Esophagus mucosa (tissue), 1 donor: ENCODE results near the gene FAM184B. TPM values are rescaled to one million over a fixed set of nuclear protein-coding genes. Genes with fewer than 3 reads are reported as not detected.
"Not testable (repeated sequence)": the region's sequence is repeated elsewhere in the genome, so short reads cannot be mapped to it uniquely, and the experiment has no call there.

Source experiments
- ATAC-seq: fragments of 200-7000 bp; cut with Tn5 transposase; one replicate; pipeline ENCODE4 v1.9.1; 2020
- total RNA-seq: library from RNA; stranded (reverse); gene quantifications from one replicate; pipeline ENCODE4 v1.2.4, GENCODE V29; 2023
- donor health status: DM: yes; HTN: yes; CAD: no.

FAM184B gene
- total RNA-seq, 1 donor from 2014 or later = 0.16 TPM

DNA sequence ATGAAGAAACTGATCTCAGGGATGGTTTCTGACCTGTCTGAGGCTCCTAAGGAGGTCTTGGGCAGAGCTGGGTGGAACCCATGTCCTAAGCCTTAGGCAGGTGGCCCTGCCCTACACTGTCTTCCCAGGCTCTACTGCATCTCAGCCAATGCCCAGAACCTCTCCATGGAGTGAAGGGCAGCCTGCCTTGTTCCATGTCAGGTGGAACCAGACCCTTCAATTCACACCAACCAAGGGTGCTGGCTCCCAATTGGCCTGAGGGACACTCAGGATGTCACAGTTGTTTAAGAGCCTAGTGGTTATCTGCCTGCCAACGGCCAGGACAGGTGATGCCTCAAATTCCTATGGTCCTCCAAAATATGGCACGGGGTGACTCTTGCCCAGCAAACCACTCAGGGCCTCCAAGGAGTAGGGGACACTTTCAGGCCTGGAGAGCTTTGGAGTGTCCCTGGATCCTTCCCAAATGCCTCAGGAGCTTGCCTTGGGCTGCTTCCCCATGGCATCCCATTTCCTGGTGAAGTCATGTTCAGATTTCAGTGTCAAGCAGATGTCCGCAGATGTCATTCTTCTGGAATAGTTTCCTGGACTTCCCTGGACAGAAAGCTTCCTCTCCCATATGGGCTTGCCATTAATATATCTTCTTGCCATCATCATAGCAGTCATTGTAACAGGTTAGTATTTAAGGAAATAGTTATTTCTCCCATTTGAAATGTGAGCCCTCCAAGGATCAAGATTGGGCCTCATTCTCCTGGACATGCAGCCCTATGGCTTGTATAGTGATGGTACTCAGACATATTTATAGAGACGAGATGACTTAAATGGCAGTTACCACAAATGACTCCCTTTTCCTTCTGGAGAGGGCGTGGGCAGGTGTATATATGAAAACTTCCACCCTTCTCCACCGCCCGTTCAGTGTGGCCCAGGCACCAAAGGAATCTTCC, 99.9 kb downstream of the FAM184B start:
- ATAC-seq = no peak

DNA sequence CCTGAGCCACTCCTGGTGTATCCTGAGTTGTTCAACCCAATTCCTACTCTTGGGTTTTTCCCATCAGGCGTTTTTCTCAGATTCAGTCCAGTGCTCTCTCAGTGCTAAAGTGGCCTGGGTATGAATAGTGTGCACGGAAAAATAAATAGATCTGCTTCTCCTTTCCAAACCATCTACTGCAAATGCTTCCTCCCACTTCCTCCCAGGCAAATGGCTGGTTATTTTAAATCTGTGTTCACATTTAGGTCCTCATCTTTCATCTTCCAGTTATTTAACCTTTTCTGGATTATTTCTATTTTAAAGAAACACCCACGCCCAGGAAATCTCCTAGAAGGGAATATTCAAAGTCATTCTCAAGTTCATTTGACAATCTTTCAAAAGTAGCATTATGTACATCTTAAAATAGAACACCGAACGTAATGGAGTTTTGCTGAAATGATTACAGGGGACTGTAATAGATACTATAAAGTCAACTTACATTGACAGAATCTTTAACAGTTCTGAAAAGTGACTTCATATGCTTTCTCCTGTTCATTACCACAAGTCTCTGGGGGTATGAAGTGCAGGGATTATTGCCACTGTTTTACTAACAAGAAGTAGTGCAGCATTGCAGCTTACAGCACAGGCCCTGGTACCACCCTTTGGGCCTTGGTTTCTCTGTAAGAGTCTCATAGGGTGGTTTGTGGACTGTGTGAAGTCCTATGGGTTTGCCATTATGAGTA, 100.7 kb downstream of the FAM184B start:
- no peak for ATAC-seq

DNA sequence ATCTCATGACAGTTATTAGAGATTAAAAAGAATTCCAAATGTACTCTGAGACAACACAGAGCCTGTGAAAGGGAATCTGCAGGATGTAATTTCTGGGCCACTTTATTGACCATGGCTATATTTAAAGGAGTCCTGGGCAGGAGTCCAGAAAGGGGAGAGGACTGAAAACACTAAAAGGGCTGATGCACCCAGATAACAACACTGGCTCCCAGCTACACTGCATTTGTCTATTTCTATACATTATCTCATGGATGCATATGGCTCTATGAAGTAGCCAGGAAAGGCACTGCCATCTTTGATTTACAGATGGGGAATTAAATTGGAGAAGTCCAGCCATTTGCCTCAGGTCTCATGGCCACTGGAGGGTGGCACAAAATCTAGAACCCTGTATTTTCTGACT, 111.0 kb downstream of the FAM184B start:
- ATAC-seq = no peak

DNA sequence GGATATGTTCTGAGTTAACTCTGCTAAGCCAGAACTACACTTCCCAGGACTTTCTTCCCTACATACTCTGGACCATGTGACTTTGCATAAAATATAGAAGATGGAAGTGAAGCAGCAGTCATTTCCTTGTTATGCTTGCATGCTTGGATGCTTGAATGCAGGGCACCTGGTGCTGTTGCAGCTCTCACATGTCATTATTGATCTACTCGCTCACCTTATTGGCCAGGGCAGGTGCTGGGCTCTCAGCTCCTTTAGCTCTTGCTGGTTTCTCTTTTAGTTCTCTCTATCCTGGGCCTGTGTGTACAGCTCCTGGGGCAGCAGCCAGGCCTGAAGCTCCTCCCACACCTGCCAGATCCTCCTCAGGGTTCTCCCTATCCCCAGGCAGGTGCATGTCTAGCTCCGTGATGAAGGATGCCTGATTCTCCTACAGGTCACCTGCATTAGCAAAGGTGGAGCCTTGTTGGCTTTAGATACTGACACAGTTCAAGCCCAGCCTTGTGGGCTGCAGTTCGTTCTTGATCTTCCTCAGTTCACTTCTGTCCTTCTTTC, 113.7 kb downstream of the FAM184B start:
- no peak for ATAC-seq

DNA sequence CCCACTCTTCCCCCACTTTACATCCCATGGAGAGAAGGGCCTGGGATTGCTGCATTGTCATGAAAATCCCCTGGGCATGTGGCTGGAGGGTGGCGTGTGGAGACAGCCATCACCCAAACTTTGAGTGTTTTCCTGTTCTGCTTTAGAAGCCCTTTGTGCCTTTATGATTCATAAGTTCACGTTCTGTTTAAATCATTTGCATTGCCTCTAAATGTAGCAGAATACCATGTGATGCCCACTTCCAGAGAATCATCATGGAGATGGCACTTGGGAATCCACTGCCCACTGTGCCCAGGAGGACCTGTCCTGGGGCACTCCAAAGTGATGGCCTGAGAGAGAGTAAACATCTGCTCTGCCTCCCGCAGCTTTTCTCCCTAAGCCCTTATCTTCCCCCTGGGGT, 114.2 kb downstream of the FAM184B start:
- ATAC-seq = no peak

DNA sequence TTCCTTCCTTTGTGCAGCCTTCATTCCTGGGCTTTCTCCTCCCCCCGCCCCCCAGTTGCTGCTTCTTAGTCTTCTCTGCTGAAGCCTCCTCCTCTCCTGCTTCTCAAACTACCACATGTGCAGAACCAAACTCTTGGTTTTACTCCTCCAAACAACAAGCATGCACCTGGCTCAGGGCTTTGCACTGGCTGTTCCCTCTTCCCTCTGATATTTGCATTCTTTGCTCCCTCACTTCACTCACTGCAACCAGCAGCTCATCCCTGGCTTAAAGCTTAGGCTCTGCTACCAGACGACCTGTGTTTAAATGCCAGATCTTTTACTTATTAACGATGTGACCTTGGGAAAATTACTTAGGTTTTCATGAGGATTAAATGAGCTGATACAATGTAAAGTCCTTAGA, 115.6 kb downstream of the FAM184B start:
- ATAC-seq = no peak

DNA sequence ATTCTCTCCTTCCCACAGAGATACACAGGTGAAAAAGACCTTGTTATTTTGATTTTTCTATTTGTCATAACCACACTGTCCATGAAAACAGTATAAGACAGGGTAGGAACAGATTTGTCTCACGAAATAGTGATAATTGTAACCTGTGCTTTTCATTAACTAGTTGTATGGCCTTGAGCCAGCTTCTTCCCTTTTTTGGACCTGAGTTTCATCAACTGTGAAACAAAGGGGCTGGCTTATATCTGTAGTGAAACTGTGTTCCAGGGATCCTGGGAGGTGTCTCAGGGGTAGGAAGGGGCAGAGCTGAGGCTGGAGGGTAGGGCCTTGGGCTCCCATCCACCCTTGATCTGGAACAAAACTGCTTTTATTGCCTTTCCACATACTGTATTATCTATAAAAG, 116.1 kb downstream of the FAM184B start:
- no peak for ATAC-seq

DNA sequence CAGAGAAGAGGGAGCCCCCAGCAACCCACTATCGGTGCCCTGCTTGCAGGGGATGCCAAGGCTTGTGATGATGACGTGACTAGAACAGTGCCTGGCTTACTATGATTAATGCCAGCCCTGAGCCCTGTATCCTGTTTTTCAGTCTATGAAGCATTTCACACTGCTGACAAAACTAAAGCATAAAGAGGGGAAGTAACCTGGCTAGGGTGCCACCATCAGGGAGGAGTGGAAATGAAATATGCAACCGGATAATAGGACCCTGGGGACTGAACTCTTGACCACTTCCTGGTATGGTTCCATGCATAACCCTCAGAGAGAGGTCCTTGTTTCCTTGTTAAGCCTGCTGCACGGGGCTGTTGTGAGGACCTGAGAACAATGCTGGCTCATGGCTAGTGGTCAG, 116.7 kb downstream of the FAM184B start:
- no peak for ATAC-seq

DNA sequence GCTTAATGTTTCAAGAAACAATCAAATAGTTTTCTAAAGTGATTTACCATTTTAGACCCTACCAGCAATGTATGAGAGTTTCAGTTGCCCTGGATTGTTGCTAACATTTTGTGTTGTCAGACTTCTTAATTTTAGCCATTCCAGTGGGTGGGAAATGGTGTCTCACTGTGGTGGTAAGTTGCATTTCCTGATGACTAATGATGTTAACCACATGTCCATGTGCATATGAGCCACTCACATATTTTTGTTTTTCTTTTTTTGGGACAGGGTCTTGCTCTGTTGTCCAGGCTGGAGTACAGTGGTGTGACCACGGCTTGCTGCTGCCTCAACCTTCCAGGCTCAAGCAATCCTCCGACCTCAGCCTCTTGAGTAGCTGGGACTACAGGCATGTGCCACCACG, 118.7 kb downstream of the FAM184B start:
- ATAC-seq = no peak

DNA sequence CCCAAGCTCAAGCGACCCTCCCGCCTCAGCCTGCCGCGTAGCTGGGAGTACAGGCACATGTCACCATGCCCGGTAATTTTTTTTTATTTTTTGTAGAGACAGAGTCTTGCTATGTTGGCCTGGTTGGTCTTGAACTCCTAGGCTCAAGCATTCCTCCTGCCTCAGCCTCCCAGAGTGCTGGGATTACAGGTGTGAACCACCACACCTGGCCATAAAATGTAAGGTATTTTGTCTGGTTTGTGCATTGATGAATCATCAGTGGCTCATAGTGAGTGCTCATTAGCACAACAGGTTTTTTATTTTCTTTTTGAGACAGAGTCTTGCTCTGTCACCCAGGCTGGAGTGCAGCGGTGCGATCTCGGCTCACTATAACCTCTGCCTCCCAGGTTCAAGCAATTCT, 122.2 kb downstream of the FAM184B start:
- ATAC-seq = not testable (repeated sequence)

DNA sequence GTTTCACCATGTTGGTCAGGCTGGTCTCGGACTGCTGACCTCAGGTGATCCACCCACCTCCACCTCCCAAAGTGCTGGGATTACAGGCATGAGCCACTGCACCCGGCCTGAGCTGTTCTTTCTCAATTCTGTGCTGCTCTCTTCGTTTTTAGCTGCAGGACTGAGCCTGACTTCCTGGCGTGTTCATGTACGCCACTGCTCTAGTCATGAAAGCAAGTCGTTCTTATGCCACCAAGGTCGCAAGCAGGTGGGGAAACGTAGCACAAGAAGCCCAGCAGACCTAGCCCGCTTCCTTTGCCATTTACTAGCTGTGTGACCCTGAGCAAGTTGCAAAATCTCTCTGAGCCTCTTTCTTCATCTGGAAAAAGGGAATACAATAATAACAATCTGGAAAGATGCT, 123.6 kb downstream of the FAM184B start:
- no peak for ATAC-seq

DNA sequence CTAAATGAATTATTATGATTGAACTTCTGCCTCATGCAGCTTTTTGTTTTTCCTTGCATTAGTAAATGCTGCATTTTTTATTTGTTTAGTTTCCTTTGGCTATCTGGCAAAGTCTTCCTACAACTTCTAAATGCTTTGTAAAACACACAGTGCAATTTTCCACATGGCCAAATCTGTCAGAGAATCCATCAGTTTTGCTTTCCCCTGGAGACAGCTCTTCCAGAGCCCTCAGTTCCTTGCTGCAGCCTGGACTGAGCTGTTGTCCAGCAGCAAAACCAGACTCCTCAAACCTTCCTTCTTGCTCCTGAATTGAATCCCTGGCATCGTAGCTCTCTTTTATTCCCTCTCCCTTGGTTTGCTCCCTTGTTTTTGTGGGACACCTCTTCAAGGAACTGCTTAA, 124.3 kb downstream of the FAM184B start:
- ATAC-seq = no peak

DNA sequence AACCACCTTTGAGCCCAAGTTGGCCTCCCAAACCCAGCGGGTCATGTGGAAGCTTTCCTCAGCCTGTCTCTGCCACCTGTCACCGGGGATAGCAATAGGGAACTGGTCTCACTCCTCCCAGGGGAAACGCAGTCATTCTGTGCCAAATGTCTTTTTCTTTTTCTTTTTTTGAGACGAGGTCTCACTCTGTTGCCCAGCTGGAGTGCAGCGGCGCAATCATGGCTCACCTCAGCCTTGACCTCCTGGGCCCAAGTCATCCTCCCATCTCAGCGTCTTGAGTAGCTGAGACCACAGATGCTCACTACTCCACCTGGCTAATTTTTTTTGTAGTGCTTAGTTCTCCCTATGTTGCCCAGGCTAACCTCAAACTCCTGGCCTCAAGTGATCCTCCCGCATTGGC, 126.7 kb downstream of the FAM184B start:
- ATAC-seq = no peak

DNA sequence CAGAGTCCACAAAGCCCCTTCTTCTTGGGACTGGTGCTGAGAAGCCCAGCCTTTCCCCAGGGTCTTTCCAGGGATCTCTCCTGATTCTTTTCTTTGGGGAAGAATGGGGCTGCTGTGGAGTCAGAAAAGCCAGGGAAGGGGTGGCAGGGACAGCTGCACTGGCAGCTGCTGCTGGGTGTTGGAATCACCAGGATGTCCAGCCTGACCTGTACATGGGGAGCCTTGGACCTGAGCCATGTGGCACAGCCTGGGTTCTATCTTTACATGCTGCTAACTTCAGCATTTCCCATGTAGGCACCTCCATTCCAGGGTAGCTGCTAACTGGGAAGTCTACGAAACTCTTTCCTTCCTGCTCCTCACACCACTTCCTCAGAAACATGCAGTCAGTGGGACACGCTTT, 131.0 kb downstream of the FAM184B start:
- ATAC-seq = no peak

DNA sequence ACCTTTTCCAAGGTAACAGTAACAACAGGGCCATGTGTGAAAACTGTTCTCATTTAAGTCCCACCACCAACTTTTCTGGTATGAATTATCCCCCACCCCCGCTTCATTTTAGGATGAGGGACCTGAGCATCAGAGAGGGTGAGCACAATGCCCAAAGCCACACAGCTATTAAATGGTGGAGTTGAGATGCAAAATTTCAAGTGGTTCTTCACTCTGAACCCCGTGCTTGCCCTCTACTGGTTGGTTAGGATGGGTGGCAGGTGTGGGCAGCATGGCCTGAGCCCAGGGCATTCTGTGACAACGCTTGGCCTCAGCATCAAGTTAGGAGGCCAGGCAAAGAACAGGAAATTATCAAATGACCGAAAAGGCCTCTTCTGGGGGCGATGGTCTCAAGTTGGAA, 133.5 kb downstream of the FAM184B start:
- ATAC-seq = no peak

DNA sequence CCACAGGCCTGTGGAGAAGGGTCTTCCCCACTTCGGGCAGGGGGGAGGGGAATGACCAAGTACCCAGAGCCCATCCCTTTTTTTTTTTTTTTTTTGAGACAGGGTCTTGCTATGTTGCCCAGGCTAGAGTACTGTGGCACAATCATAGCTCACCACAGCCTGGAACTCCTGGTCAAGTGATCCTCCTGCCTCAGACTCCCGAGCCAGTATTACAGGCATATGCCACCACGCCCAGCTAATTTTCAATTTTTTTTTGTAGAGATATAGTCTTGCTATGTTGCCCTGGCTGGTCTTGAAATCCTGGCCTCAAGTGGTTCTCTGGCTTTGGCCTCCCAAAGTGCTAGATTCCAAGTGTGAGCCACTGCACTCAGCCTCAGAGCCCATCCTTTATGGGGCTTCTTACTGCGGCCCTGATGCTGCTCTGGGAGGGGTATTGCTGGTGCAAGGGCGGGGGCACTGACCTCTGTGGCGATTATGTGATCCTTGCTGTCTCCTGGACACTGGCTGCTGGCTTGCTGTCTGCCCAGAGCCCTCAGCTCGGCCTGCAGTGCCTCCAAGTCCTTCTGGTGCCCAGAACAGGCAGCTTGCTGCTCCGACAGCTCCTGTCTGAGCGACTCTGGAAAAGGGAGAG, 134.1 kb downstream of the FAM184B start:
- no peak for ATAC-seq

DNA sequence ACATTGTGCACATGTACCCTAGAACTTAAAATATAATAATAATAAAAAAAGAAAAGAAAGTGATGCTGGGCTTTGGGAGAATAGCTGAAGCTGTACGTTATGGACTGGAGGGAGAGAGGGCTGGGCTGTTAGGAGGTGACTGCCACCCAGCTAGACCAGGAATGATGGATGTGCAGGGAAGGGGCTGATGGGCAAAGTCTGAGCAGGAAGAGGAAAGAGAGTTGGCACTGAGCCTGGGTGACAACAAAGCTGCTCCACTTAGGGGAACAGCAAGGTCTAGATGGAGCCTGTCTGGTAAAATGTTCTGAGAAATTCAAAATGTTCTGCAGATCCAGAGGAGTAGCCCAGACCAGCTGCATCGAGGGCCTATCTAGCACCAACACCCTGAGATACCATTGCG, 134.7 kb downstream of the FAM184B start:
- ATAC-seq = no peak

DNA sequence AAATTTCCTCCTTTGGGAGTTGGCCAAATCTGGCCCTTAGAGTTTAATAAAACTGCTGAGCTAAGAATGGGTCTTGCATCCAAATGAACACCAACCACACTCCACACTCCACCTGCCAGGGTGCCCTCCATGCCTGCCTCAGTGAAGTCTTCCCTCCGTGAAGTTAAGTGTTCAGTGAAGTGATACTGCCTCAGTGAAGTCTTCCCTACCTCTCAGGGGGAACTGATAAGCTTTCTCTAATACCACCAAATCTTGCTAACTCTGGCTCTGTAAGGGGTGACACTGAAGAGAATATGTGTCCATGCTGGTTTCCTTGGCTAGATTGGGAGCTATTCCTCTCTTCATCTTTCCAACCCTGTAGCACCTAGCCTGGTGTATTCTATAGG, 139.0 kb downstream of the FAM184B start:
- ATAC-seq = no peak

DNA sequence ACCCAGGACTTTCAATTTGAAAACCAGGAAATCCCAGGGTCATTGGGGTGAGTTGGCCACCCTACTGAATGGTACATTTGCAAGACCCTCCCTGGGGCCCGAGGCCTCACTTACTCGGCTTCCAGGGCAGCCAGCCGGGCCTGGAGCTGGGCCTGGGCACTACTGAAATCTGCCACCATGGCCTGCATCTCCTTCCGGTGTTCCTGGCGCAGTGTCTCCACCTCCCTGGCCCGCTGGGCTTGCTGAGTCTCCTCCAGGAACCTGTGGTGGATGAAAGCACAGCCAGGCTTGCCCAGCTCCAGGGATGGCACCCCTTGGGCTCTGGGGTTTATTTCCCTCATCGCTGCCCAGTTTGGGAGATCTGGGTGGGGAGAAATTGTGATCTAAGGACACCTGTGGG, 142.3 kb downstream of the FAM184B start:
- no peak for ATAC-seq

DNA sequence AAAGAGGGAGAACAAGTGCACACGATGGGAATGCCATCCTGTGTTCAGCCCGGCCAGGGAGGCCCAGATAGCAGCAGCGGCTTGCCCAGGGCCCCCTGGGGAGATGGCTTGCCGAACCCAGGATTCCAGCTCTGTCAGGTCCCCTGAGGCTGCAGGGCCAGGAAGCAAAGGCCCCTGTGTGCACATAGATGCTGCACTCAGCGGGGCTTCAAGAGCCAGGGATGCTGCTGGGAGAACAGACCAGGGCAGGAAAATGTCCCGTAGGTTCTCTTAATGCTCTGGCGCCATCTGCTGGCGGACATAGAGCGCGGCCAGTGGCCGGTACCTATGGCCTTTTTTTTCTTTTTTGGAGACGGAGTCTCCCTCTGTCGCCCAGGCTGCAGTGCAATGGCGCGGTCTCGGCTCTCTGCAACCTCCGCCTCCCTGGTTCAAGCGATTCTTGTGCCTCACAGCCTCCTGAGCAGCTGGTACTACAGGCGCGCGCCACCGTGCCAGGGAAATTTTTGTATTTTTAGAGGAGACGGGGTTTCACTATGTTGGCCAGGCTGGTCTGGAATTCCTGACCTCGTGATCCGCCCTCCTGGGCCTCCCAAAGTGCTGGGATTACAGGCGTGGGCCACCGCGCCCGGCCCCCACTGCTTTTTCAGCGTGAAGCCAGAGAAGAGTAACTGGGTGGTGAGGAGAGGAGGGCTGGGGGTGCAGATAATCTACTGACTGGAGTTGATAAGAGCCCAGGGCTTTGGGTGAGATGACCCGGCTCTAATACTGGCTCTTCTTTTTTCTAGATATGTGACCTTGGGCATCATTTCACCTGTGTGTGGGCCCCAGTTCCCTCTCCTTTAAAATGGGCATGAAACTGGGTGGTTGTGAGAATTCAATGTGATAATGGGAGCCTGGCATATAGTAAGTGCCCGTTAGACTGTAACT, 144.5 kb downstream of the FAM184B start:
- peak; percentile 81 for ATAC-seq

DNA sequence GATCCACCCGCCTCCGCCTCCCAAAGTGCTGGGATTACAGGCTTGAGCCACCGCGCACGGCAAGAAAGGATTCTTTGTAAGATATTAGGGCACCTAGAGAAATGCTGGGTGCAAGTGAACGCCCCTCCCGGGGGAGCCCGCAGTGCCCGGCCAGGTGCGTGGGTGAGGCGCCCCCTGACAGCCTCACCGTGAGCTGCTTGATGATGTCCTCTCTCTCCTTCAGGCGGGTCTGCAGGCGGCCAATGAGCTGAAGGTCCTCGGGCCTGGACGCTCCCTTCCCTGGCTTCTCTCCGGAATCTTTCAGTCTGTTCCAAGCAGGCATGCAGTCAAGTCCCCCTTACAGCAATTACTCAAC, 145.1 kb downstream of the FAM184B start:
- no peak for ATAC-seq

DNA sequence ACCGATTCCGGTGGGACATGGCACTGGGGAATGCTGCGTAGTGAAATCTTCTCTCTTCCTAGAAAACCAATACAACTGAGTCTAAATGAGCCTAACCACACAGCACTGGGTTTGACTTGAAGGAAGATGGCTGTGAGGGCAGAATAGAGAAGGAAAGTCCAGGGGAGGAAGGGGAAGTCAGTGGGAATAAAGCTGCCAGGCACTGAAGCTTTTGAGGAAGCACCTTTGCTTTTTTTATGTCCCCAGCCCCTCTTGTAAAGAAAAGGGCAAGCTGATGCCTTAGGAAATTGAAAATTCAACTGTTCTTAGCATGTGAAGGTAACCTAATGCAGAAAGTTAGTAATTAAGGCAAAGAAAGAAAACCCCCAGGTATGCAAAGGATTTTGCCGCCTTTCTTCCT, 146.4 kb downstream of the FAM184B start:
- no peak for ATAC-seq
